NCI-H510A treated with DMSO at 0.1 percent for 48 hours (cell line): ENCODE results near the gene PREP.
"Not testable (repeated sequence)": the region's sequence is repeated elsewhere in the genome, so short reads cannot be mapped to it uniquely, and the experiment has no call there.

Experiments
- DNase-seq: peaks from one replicate; lab custom pipeline; 2025; lab: John Stamatoyannopoulos, UW

Gene PREP

GRCh38 chr6:105344881-105345370 is 58.0 kb downstream of the PREP start:
- DNase-seq = no peak

GRCh38 chr6:105338350-105338983 is 64.4 kb downstream of the PREP start:
- DNase-seq = not testable (repeated sequence)

DNA sequence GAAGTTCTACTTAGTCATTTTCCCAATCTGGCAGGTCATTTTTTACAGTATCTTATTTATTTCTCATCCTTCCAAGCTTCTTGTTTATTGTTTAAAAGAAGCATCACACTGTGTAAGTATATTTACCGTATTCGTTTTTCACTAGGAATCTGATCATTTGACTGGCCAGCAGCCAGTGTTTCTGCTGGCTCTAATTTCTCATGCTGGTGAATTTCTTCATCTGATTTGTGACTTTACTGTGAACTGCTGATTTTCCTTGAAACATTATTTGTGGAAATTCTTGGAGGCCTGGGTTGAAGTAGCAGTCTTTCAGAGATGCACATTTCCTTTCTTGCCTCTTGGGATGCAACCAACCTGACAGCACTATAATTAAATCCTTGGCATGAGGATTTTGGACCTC is 65.9 kb downstream of the PREP start:
- DNase-seq = no peak

DNA sequence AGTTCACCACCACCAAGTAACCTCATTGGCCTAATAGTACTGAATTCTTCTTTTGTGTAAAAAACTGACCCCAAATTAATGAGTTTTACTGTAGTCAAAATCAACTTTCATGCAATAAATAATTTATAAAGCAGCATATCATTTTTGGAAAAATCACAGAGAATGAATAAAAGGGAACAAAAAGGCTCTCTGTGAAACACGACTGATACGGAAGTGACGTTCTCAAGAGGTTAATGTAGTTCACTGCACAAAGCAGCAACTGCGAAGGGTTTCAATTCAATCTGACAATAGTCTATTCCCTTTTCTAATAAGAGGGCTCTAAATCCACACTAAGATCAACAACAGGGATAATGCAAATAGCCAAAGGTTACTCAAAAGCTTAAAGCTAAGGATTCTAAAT is 70.3 kb downstream of the PREP start:
- no peak for DNase-seq

DNA sequence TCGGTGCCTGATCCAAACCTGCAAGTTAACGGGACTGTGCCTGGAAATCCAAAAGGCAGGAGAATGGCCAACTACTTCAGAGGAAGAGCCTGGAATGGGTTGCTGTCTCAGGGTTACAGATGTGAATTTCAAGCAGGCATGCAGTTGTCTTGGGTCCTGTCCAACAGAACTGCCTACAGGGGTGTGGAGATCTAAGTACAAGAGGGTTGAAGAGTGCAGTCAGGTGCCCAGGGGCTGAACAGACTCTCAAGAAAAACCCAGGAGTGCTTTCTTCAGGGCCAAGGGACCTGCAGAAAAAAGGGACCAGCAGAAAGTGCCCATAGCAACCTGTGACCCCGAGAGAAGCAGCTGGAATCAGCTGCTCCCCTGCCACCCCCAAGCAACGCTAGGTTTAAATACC is 71.0 kb downstream of the PREP start:
- DNase-seq = no peak

- DNase-seq = no peak
These were observed 72.0 kb downstream of the PREP start for GRCh38 chr6:105330913-105331312.

GRCh38 chr6:105330364-105330763 is 72.5 kb downstream of the PREP start:
- DNase-seq = no peak

- no peak for DNase-seq
These were observed 75.8 kb downstream of the PREP start for GRCh38 chr6:105326833-105327770.

DNA sequence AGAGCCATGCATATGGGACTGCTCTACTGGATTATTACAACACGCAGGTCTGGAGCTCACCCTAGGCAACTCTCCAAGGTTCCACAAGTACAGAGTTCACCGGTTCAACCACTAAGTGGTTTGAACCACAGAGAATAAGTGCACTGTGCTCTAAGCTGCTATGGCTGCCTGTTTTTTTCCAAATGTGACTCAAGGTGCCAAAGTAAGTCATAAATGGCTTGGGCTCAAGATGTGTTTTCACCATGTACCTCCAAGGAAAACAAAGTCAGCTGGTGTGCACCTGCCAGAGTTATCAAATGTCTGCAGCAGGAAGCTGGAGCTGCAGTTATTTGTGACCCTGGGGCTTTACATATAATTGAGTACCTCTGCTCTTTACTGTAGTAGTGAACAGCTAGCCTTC is 76.7 kb downstream of the PREP start:
- DNase-seq = peak; percentile 57

DNA sequence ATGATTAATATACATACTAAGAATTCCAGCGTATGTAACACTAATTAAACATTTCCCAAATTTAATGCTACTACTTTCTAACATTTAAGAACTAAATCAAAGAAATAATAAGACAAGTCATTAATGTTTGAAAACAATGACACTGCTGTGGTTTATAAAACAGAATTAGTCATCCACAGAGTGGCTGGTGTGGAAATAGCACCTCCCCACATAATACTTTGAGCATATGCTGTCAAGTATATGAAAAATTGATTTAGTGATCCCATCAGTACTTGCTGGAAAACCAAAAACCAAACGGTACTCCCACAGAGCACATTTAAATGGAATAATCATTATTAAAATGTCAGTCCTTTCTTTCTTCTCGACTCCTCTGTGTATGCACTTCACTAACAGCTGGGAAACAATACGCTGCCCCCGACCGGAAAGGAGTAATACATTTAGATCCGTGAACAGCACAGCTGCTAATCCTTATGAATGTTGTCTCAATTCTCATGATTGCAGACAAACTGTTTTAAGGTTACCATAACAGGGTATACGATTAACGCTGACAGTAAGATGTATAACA is 78.4 kb downstream of the PREP start:
- no peak for DNase-seq

GRCh38 chr6:105322499-105323225 is 80.2 kb downstream of the PREP start:
- no peak for DNase-seq

GRCh38 chr6:105321728-105322127 is 81.2 kb downstream of the PREP start:
- DNase-seq = no peak

- DNase-seq = peak; percentile 62
These were observed 81.7 kb downstream of the PREP start for GRCh38 chr6:105321207-105321606.

- DNase-seq = peak; percentile 62
These were observed 82.1 kb downstream of the PREP start for GRCh38 chr6:105320765-105321164.

DNA sequence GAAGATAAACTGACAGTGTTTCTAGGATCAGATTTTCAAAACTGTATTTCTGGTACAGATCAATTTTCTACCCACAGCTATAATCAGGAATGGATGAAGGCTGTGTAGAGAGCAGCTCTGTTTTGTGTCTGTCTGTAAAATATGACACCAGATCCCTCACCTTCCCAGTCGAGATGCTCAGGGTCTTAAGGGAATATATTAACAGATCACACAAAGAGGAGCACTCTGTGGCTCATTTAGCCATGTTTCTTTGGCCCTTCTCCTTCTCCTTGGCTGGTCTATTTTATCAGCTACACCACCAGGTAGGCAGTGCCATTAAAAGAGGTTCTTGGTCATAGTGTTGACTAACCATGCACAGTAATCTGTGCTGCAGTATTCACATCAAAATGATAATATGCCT is 82.6 kb downstream of the PREP start:
- DNase-seq = no peak

GRCh38 chr6:105319331-105319730 is 83.6 kb downstream of the PREP start:
- no peak for DNase-seq

- no peak for DNase-seq
These were observed 84.2 kb downstream of the PREP start for GRCh38 chr6:105318660-105319059.

GRCh38 chr6:105317607-105318533 is 85.0 kb downstream of the PREP start:
- DNase-seq = peak; percentile 3

- DNase-seq = no peak
These were observed 89.7 kb downstream of the PREP start for GRCh38 chr6:105313211-105313610.

DNA sequence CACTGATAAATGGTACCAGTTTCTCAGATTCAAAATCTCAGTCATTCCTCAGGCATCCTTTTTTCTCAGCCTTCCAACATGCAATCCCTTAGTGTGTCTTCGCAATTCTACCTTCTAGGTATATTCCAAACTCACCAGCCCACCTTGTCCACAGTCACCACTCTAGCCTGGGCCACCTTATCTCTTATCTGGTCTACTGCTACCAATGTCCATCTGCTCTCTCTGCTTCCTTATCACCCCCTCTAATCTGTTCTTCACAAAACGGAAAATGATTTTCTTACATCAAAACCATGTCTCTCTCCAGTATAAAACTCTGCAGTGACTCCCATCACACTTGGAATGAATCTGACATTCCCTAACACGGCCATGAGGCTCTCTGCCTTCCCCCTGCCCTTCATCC is 91.9 kb downstream of the PREP start:
- DNase-seq = no peak

- no peak for DNase-seq
These were observed 92.5 kb downstream of the PREP start for GRCh38 chr6:105310371-105310770.
